A549 (cell line): ENCODE results near the gene TNIP2.

Experiments used
- CTCF ChIP-seq: fragments of >200 bp; sonication (Bioruptor Twin); formaldehyde crosslinking; IDR thresholded peaks from 3 replicates; pipeline ENCODE4 v1.5.1; 2016
- EP300 ChIP-seq, 2 experiments: fragments of >200 bp; sonication (Bioruptor Twin); formaldehyde crosslinking; IDR thresholded peaks; 2 replicates in 1 of 2; 3 replicates in 1 of 2; pipeline ENCODE4 v1.6.1; 2016 to 2017
- FOSB ChIP-seq: fragments of 250-450 bp; sonication (Bioruptor Pico); IDR thresholded peaks from 2 replicates; pipeline ENCODE4 v1.5.0; 2020; ENCODE audit warnings: mild to moderate bottlenecking, moderate library complexity
- FOSL2 ChIP-seq, 2 experiments: fragments of 450-650 bp in 1 of 2; fragments of >200 bp in 1 of 2; sonication (Bioruptor Twin) in 1 of 2; formaldehyde crosslinking; IDR thresholded peaks; 2 replicates each; pipeline versions ENCODE4 v1.5.0 to v1.6.1; 2016 to 2020; ENCODE audit warnings: mild to moderate bottlenecking in 1 of 2, moderate library complexity in 1 of 2
- HMGXB4 ChIP-seq: fragments of 250-450 bp; sonication (Bioruptor Pico); IDR thresholded peaks from 2 replicates; pipeline ENCODE4 v1.5.0; 2021; ENCODE audit warnings: mild to moderate bottlenecking, moderate library complexity, borderline replicate concordance
- HOXA7 ChIP-seq: fragments of 250-450 bp; sonication (Bioruptor Pico); IDR thresholded peaks from 2 replicates; pipeline ENCODE4 v1.5.0; 2020; ENCODE audit warnings: mild to moderate bottlenecking, moderate library complexity
- KDM5A ChIP-seq: fragments of 200-600 bp; sonication (generic); IDR thresholded peaks from 2 replicates; pipeline ENCODE4 v1.6.1; 2016; ENCODE audit warnings: antibody characterized with exemption, mild to moderate bottlenecking
- MYC ChIP-seq: IDR thresholded peaks from 2 replicates; pipeline ENCODE4 v1.6.1; 2012; ENCODE audit warnings: mild to moderate bottlenecking, inconsistent platforms, low read length, improper control_type of control experiment, borderline replicate concordance
- POLR2A ChIP-seq: IDR thresholded peaks from 2 replicates; pipeline ENCODE4 v1.6.1; 2012; ENCODE audit warnings: mild to moderate bottlenecking, low read length
- POLR2AphosphoS2 ChIP-seq: conservative IDR thresholded peaks from 2 replicates; pipeline ENCODE4 v1.6.1; 2012; ENCODE audit warnings: low read length, improper control_type of control experiment, inconsistent platforms
- REST ChIP-seq: fragments of 200-600 bp; sonication (generic); IDR thresholded peaks from 2 replicates; pipeline ENCODE4 v1.6.1; 2016; ENCODE audit warnings: antibody characterized with exemption, mild to moderate bottlenecking, moderate library complexity
- RNF2 ChIP-seq: fragments of 200-600 bp; sonication (generic); IDR thresholded peaks from 2 replicates; pipeline ENCODE4 v1.6.1; 2016; ENCODE audit warnings: low read depth, mild to moderate bottlenecking, antibody characterized with exemption, moderate library complexity, borderline replicate concordance
- SREBF2 ChIP-seq: fragments of 450-650 bp; IDR thresholded peaks from 2 replicates; pipeline ENCODE4 v1.6.1; 2014; ENCODE audit warnings: mild to moderate bottlenecking, moderate library complexity

GRCh38 chr4:2788101-2788500 lies 32.0 kb upstream of the TNIP2 start:
- TF ChIP-seq CTCF = no peak
- TF ChIP-seq POLR2A = no peak
- no peak for TF ChIP-seq EP300 (IDR thresholded peaks at IDR 0.05)
- no peak for TF ChIP-seq HMGXB4 (CRISPR knock-in tag)
- TF ChIP-seq KDM5A = no peak
- no peak for TF ChIP-seq FOSL2 (IDR thresholded peaks at IDR 0.05)
- no peak for TF ChIP-seq FOSL2 (CRISPR knock-in tag; IDR thresholded peaks at IDR 0.05)
- no peak for TF ChIP-seq FOSB (CRISPR knock-in tag)
- no peak for TF ChIP-seq POLR2AphosphoS2
- TF ChIP-seq HOXA7 (CRISPR knock-in tag) = no peak
- no peak for TF ChIP-seq SREBF2
- TF ChIP-seq MYC = no peak
- TF ChIP-seq RNF2 = no peak
- no peak for TF ChIP-seq REST
